Omental fat pad (tissue), 4 donors: Measurements from ENCODE around the gene MTERF1. TPM values are rescaled to one million over a fixed set of nuclear protein-coding genes. Genes with fewer than 3 reads are reported as not detected.
"Not testable (repeated sequence)": the region's sequence is repeated elsewhere in the genome, so short reads cannot be mapped to it uniquely, and the experiment has no call there.

Source experiments
- ATAC-seq: fragments of 150-250 bp; one replicate; pipeline ENCODE4 v1.9.1; 2016; ENCODE audit warnings: mild to moderate bottlenecking, moderate library complexity; ENCODE audit not compliant: low FRiP score
- DNase-seq: peaks from one replicate; pipeline ENCODE4 v3.0.0-alpha.2; 2019; ENCODE audit warnings: low spot score
- CTCF ChIP-seq, 3 donors: fragments of 450-650 bp; IDR thresholded peaks; one replicate each; pipeline ENCODE4 v1.5.1; 2016 to 2017; ENCODE audit warnings: antibody characterized with exemption in 3 of 3, mild to moderate bottlenecking in 3 of 3, moderate library complexity in 2 of 3
- total RNA-seq, 4 donors: library from RNA; depleted of rRNA; stranded (reverse); fragments of >200 nt; gene quantifications; one replicate each; pipeline ENCODE4 v1.1.0, GENCODE V29; 2016

MTERF1 gene
- total RNA-seq, 4 donors from 2014 or later, result 3.7 to 8.4 (median 7.5) TPM

- no peak for ATAC-seq
- no peak for DNase-seq
- no peak for TF ChIP-seq CTCF (IDR thresholded peaks at IDR 0.05)
Measured at GRCh38 chr7:91894781-91895480, 14.4 kb upstream of the MTERF1 start.

- not testable (repeated sequence) for DNase-seq, ATAC-seq
Measured at GRCh38 chr7:91893699-91894098, 13.2 kb upstream of the MTERF1 start.

DNA sequence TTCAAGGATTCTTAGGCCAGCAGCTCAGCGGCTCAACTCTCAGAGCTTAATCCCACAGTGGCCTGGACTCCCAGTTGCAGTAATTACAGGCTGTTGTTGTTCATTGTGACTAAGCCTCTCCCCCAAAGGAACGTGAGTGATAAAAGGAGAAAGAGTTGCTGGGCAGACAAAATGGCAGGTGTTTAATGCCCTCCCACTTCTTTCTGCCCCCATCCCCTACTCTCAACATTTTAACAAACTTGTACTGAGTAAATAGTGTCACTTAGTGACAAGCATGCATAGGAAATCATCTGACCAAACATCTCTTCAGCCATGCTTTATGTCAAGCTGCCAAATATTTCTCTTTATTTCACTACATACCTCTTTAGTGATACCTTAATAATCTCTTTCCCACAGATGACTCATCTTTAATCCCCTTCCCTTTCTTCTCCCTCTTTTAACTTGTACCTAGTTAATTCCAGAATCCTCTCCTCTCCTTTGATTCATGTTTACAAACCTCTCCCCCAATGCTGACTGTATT is 12.4 kb upstream of the MTERF1 start:
- no peak for TF ChIP-seq CTCF (IDR thresholded peaks at IDR 0.05)
- DNase-seq, result no peak
- no peak for ATAC-seq

- no peak for ATAC-seq
- TF ChIP-seq CTCF (IDR thresholded peaks at IDR 0.05), result no peak
- no peak for DNase-seq
Measured at GRCh38 chr7:91892099-91892705, 11.7 kb upstream of the MTERF1 start.

GRCh38 chr7:91888271-91889175 is 8.0 kb upstream of the MTERF1 start:
- not testable (repeated sequence) for ATAC-seq, DNase-seq

DNA sequence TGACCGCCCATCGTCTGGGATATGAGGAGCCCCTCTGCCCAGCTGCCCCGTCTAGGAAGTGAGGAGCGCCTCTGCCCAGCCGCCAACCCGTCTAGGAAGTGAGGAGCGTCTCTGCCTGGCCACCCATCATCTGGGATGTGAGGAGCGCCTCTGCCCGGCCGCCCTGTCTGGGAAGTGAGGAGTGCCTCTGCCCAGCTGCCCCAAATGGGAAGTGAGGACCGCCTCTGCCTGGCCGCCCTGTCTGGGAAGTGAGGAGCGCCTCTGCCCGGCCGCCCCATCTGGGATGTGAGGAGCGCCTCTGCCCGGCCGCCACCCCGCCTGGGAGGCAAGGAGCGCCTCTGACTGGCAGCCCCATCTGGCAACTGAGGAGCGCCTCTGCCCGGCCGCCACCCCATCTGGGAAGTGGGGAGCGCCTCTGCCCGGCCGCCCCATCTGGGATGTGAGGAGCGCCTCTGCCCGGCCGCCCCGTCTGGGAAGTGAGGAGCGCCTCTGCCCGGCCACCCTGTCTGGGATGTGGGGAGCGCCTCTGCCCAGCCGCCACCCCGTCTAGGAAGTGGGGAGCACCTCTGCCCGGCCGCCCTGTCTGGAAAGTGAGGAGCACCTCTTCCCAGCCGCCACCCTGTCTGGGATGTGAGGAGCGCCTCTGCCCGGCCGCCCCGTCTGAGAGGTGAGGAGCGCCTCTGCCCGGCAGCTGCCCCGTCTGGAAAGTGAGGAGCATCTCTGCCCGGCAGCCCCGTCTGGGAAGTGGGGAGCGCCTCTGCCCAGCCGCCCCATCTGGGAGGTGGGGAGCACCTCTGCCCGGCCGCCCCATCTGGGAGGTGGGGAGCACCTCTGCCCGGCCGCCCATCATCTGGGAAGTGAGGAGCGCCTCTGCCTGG is 7.1 kb upstream of the MTERF1 start:
- not testable (repeated sequence) for DNase-seq, ATAC-seq

DNA sequence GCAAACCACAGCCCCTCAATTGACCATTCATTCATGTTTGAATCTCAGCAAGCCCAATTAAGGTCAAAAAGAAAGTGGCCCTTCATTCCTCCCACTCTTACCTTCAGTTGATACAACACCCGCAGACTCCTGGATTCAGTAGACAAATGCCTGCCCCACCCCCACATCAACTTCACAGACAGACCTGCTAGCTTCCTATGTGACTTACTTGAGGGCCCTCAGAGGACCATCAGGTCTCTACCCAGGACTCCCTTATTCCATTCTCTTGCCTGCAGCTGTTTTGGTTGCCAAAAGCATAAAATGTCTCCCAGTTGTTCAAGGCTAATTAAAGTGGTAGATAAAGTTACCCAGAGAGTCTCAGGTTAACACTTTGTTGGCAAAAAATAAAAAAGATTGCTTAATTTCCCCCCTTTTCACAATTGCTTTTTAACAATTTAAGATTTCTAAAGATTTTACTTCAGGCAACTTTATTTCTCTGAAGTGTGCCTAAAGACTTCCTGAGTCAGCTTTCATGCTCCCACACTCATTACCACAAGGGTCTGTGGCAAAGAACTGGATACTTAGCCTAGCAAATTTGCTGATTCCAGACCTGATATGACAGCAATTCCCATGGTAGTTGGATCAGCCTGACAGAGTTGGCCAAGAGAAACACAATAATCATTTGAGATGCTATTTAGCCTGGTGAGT is 3.3 kb upstream of the MTERF1 start:
- no peak for TF ChIP-seq CTCF (IDR thresholded peaks at IDR 0.05)
- no peak for DNase-seq
- no peak for ATAC-seq
